ENCODE measurements around the gene IPO13.

IPO13 gene, protein sequence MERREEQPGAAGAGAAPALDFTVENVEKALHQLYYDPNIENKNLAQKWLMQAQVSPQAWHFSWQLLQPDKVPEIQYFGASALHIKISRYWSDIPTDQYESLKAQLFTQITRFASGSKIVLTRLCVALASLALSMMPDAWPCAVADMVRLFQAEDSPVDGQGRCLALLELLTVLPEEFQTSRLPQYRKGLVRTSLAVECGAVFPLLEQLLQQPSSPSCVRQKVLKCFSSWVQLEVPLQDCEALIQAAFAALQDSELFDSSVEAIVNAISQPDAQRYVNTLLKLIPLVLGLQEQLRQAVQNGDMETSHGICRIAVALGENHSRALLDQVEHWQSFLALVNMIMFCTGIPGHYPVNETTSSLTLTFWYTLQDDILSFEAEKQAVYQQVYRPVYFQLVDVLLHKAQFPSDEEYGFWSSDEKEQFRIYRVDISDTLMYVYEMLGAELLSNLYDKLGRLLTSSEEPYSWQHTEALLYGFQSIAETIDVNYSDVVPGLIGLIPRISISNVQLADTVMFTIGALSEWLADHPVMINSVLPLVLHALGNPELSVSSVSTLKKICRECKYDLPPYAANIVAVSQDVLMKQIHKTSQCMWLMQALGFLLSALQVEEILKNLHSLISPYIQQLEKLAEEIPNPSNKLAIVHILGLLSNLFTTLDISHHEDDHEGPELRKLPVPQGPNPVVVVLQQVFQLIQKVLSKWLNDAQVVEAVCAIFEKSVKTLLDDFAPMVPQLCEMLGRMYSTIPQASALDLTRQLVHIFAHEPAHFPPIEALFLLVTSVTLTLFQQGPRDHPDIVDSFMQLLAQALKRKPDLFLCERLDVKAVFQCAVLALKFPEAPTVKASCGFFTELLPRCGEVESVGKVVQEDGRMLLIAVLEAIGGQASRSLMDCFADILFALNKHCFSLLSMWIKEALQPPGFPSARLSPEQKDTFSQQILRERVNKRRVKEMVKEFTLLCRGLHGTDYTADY

DNA sequence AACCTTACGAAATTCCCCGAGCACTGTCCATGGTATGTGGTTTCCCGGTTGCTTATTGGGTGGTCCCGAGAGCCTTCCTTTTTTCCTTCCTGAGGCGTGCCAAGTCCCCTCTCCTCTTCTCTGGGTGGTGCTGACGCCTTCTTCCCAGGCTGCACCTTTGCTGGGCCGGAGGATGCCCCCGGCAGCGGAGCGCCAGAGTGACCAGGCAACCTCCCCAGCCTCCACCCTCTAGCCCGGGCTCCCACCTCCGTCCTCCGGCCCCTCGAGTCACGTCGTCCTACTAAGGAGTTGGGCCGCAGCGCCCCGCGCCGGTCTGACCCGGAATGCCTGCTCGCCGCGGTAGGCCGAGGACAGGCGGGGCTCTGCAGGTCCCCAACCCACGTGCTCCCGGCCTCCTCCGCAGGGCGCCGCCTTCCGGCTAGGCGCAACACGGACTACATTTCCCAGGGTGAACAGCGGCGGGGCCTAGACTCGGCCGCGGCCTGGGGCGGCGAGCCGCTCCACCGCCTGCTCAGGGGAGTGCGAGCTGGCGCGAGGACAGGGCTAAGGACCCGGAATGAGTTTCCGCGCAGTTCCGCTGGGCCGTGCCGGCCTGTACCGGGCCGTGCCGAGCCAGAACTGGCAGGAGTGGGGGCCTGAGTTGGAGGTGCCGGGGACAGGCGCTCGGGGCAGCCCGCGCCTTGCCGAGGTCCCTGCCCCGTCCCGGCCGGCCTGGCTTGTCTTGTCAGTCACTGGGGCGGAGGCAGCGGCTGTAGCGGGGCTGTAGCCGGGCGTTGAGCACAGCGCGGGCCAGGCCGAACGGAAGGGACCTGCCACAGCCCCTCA is at the start of gene IPO13:
TSS of gene IPO13 (plus strand) at position 715 of the 825 bp plus-strand sequence. CDS start 651 bp downstream, outside the sequence.
- DNase-seq = peak; percentile 97

DNA sequence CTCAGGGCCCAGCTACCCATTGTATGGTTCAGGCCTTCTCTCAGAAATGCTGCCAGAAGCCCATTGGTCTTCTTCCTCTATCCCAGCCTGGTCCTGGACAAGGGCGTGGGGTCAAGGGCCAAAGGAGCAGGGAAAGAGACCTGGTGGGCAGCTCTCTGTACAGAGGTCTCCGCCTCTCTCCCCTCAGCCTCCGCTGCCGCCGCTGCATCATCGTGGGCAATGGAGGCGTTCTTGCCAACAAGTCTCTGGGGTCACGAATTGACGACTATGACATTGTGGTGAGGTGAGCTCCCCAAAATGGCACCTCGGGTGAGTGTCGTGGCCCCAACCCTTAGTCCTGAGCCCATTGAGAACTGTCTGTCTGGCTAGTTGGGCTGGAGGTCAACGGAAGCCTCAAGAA is 47.8 kb upstream of the IPO13 start:
- no peak for DNase-seq

DNA sequence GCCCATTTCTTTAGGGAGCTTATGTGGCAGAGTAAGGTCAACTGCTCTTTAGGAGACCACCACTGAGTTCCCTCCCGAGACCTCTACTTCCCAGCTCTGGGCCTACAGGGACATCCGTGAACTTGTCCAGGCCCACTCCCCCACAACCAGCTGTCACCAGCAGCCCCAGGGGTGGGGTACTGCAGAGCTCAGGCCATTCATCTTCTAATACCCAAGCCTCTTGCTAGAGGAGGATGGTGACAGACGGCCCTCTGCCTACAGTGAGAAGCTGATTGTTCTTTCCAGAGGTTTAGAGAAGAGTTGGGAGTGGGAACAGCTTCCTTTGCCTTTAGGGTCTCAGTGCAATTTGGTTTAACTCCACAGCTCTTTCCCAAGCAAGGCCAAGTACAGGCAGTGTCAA is 46.4 kb upstream of the IPO13 start:
- no peak for DNase-seq

DNA sequence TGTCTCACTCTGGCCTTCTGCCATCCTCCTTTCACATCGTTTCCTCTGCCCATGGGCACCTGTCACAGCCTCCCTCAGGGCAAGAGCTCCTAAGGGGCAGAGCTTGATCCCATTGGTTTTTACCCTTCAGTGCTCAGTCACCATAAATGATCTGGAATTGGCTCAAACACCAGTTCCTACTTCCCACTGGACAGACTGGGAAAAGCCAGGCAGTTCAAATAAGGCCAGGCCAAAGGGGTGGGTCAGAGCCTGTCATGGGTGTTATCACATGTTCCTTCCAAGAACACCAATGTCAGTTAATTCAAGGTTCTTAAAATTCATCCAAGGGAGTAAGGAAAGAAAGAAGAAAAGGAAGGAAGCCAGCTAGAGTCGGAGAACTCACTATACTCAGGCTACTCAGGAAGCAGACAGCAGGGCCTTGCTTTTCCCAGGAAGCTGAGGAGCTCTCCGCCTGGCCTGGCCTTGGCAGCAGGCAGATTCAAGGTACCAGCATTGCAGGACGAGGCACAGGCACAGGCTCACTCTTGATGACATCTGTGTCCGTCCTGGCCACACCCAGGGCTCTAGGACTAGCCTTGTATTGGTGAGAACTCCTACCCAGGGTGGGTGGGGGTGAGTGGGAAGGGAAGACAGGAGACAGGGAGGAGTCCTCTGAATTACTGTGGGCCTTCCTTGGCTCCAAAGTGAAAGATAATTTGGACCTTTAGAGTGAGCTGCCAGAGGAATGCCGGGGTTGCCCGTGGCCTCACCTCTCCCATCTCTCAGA is 45.4 kb upstream of the IPO13 start:
- no peak for DNase-seq

DNA sequence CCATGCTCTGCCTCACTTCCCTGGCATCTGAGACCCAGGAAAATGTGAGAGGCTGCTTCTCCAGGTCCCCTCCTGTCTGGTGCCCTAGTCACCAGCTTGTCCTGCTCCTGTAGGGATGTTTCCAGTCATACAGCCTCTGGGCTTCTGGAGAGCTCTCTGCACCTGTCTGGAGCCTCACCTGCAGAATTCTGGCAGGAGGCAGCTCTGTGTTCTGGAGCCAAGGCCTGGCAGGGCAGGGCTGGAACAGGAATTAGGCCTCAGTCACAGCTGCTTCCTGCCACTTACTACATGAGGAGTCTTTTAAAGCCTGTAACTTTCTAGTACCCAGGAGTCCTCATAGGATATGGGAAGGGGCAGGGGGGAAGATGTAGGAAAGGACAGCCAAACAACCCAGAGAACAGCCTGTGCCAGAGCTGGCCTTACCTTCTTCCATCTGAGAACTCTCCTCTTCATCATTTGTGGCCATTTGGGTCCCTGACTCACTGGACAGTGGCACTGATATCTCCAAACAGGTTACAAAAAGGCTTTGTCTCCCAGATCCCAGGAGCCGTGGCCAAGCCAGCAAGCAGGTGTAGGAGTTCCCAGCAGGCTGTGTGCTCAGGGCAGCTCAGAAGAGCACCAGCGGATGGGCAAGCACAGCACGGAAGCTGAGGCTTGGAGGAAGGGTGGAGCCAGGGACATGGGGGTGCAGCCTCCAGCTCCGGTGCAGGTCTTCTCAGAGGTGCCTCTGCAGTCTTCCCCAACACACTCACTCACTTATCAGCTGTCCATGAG is 44.5 kb upstream of the IPO13 start:
- DNase-seq = no peak

DNA sequence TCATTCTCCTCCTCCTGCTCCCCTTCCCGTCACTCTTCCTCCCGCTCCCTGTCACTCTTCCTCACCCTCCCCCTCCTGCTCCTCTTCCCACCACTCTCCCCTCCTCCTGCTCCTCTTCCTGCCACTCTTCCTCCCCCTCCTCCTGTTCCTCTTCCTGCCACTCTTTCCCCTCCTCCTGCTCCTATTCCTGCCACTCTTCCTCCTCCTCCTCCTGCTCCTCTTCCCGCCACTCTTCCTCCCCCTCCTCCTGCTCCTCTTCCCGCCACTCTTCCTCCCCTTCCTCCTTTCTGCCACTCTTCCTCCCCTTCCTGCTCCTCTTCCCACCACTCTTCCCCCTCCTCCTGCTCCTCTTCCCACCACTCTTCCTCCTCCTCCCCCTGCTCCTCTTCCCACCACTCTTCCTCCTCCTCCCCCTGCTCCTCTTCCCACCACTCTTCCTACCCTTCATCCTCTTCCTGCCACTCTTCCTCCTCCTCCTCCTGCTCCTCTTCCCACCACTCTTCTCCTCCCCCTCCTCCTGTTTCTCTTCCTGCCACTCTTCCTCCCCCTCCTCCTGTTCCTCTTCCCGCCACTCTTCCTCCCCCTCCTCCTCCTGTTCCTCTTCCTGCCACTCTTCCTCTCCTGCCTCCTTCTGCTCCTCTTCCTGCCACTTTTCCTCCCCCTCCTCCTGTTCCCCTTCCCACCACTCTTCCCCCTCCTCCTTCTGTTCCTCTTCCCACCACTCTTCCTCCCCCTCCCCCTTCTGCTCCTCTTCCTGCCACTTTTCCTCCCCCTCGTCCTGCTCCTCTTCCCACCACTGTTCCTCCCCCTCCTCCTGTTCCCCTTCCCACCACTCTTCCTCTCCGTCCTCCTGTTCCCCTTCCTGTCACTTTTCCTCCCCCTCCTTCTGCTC is 41.8 kb upstream of the IPO13 start:
- DNase-seq = no peak

DNA sequence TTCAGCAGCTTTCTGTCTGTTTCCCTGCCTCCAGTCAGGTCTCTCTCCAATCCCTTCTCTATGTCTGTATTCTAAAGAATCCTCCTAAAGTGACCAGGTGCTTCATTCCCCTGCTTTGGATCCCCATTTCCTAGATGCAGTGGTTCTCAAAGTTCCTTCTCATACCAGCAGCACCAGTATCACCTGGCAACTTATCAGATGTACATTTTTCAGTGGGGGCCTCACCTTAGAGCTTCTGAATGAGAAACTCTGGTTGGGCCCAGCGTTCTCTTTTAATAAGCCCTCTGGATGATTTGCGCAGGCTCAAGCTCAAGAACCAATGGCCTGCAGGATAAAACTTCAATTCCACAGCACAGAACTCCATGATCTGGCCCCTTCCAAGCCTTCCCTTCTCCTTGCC is 38.5 kb upstream of the IPO13 start:
- no peak for DNase-seq

DNA sequence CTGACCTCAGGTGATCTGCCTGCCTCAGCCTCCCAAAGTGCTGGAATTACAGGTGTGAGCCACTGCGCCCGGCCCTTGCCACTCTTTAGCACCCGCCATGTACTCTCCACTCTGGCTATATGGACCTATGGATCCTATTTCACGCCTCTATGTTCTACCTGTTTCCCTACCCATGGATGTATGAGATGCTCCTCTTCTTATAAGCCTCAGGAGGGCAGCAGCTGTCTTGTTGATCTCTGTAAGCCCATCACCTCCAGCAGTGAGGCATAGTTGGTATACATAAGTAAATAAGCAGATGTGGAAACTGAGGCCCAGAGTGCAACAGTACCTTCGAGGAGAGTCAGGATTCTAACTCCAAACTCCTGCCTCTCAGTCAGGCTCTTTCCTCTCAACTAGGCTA is 37.9 kb upstream of the IPO13 start:
- DNase-seq = no peak

DNA sequence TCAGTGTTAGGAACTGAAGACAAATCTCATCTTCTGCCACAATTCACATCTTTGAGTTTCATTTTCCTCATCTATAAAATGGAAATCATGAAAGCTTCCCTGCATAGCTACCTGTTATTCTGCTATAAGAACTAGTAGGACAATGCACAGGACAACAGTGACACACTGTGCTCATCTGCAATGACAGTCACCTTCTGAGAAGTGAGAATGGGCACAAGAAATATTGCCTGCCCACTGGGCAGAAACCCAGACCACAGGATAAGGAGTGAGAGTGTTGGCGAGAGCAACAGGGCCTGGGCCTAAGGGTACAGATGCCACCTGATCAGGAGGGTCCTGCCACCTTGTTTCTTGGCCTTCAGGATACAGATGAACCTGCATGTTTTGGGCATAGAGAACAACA is 36.4 kb upstream of the IPO13 start:
- no peak for DNase-seq

DNA sequence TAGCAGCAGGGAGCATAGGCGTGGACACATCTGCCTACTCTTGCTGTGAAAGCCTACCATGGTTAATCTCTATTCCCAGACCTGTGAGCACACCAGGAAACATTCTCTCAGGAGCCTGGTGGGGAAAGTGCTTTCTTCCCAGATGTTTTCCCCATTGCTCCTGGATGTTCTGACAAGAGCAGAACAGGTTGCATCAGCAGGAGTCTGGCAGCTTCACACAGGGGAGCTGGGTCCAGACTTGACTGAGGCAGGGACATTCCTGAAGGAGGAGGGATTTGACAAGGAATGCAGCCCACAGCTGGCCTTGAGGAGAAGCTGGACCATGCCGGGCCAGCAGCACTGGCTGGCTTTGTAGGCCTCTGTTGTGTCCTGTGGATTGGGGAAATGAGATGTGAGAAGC is 34.1 kb upstream of the IPO13 start:
- DNase-seq = no peak

DNA sequence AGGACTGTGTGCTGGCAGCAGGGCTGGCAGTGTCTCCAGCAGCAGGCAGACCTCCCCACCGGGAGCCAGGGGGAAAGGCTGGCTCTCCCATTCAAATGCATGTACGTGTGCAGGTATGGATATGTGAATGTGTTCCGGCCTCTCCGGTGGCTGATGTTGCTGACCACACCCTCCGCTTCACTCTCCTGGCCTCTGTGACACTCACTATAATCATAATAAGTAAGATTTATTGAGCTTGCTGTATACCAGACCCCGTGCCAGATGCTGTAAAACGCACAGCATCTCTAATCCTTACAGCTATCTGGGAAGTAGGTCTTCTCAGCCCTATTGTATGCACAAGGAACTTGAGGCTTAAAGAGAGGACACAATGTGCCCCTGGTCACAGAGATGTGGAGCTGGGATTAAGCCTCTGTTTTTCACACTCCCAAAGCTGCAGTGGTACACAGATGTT is 33.7 kb upstream of the IPO13 start:
- no peak for DNase-seq

DNA sequence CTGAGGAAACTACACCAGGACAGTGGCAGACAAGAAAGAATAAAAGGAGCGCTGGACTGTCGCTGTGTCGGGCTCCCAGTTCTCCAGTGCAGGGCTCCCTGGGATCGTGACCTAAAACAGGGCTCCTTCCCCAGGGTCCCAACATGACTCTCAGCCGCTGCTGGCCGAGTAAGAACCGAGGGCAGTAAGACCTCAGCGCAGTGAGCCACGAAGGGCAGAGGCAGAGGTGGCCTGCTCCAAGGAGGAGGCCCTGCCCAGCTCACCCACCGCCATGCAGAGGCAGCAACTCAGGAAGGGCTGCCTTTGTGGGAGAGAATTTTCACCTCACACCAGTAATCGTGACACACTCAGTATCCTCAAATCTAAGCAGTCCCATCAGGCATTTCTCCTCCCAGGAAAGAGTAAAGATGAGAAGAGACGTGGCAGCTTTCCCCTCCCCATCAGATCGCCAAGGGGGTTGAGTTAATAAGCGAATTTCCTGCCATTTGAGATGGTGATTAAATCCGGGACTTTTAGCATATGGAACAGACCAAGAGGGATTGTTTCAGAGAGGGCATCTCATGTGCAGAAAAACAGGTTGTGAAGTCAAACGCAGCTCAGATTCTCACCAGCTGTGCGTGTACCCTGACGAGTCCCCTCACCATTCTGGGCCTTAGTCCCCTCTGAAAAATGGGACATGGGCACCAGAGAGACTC is 32.9 kb upstream of the IPO13 start:
- DNase-seq = no peak

DNA sequence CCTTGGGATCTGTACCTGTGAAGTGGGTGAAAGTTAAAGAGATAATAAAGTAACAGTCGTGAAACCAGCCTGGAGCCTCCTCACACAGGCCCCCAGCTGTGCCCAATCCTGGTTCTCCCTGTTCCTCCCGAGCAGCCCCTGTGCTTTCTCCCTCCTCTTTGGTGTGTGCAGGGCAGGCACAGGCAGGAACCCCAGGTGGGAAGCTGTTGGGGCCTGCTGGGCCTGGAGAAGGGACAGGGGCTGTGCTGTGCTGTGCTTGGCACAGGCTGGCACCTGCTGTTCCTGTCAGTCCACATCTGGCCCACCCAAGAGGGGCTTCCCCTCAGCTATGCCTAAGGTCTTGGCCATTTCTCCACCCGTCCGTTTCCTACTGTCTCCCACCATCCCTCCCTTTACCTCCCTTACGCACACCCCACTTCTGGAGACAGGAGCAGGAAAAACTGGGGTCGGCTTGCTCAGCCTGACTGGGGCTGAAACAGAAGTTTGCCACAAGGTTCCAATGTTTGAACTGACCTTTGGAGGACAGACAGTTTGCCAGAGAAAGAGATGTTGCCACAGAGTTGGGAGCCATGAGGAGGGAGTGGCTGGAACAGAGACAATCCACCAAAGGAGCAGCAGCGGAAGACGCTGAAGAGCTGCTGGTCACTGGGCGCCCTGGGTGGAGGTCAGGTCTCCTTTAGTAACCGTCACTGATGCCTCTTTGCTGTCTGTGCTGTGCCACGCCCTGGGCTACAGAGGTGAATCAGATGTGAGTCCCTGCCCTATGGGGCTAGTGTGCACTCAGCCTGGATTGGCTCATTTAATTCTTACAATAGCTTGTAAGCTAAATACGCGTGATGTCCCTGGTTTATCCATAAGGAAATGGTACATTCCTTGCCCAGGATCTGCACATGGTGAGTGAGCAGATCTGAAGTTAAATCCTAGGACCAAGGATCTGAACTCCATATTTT is 31.9 kb upstream of the IPO13 start:
- DNase-seq = no peak

DNA sequence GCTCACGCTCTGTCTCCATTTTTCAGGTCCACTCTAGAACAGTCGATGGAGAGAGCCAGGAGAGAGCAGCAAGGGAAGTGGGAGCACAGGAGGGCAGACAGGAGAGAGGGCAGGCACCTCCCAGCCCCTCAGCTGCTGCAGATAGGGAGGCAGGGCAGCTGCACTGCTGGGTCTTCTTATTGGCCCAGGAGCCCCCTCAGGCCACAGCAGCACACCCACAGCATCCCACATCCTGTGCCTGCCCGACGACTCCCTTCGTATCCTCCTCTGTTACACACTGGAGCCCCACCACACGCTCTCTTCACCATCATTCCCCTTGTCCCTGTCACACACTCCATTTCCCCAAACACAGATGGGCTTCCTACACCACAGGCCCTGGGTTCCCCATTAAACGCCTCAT is 26.8 kb upstream of the IPO13 start:
- DNase-seq = no peak

DNA sequence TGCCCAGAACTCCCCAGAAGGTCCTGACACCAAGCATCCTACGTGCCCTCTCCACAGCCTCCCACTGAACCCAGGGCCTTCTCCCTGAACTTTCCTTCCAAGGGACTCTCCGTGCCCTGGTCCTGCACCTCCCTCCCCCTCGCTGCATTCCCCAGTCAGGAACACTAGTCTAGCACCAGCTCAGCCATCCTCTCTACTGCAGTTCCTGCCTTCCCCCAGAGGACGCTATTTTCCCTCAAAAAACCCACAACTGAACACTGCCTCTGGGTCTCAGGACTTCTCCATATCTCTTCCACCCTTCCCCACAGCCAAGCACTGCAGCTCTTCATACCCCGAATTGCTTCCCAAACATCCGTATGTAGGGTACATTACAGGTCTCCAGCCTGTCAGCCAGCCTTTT is 25.7 kb upstream of the IPO13 start:
- DNase-seq = no peak

DNA sequence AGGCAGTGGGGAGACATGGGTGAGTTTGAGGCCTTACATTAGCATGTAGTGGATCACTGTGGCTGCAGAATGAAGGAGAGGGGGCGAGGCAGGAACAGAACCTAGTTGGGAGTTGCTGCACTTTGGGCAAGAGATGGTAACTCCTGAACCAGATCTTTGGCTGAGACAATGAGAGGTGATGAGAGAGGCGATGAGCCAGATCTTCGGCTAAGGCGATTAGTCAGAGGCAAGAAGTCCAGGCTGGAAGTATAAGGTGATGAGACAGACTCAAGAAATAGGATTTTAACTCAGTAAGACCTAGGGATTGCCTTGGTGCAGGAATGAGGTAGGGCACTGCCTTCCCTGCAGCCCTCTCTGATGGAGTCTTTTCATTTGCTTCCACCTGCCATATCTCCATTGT is 22.2 kb upstream of the IPO13 start:
- DNase-seq = no peak

DNA sequence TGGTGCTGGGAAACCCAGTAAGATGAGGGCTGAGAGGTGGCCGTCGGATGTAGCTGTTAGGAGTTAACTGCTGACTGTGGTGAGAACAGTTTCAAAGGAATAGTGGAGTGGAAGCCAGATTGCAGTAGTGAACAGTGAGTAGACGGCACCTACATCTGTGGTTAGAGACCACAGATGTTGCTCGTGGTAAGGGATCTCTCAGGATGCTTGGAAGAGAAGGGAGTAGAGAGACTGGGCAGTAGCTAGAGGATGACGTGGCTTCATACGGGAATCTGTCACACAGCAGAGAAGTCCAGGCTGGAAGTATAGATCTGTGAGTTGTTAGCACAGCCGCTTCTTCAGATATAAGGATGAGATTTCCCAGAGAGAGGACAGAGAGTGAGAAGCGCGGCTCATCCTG is 20.9 kb upstream of the IPO13 start:
- DNase-seq = no peak

DNA sequence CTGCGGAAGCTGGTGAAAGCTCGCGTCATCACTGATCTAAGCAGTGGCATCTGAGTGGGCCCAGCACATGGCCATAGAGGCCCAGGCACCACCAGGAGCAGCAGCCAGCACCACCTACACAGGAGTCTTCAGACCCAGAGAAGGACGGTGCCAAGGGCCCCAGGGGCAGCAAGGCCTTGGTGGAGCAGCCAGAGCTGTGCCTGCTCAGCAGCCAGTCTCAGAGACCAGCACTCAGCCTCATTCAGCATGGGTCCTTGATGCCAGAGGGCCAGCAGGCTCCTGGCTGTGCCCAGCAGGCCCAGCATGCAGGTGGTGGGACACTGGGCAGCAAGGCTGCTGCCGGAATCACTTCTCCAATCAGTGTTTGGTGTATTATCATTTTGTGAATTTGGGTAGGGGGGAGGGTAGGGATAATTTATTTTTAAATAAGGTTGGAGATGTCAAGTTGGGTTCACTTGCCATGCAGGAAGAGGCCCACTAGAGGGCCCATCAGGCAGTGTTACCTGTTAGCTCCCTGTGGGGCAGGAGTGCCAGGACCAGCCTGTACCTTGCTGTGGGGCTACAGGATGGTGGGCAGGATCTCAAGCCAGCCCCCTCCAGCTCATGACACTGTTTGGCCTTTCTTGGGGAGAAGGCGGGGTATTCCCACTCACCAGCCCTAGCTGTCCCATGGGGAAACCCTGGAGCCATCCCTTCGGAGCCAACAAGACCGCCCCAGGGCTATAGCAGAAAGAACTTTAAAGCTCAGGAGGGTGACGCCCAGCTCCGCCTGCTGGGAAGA is 16.4 kb upstream of the IPO13 start:
- no peak for DNase-seq

All from activated naive CD4-positive, alpha-beta T cell treated with Interleukin-2 at 50 U/mL for 16 hours (primary cell).